ENCODE results near the gene APOC3. TPM values are rescaled to one million over a fixed set of nuclear protein-coding genes. Genes with fewer than 3 reads are reported as not detected.
A peak's percentile ranks its signal among the peaks of the same experiment; 100 is the strongest.

Gene APOC3
- total RNA-seq, 1 donor, result not detected

GRCh38 chr11:116838321-116839084 is 8.8 kb downstream of the APOC3 start:
- DNase-seq (ENCODE audit: low read depth), result no peak
- TF ChIP-seq CTCF (IDR thresholded peaks at IDR 0.05; ENCODE audit: insufficient read depth, low read length), result no peak
- H3K4me3 ChIP-seq (ENCODE audit: low read depth, low read length), result no peak overlapping the region

DNA sequence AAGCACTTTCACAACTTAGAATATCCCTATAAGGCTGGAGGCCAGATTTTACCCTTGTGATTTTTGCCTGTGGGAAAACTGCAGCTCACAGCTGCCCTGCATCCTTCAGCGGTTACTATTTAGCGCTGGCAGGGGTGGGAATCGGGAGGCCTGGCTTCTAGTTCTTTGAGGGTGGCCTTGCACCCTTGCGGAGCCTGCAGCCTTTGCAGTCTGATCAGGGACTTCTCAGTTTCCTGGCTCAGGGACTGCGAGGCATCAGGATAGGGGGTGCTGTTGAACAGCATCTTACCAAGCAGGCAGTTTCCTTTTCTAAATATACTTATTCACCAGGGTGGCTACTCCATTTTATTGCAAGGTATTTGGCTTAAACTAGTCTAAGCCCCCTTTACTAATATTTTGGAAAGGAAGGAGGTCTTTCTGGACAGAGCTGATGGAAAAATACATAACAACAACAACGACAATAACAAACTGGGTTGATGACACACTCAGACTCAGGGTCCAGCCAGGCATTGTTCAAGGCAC is 10.6 kb downstream of the APOC3 start:
- DNase-seq (ENCODE audit: low read depth), result peak; percentile 21
- H3K4me3 ChIP-seq (ENCODE audit: low read depth, low read length), result no peak overlapping the region
- peak; percentile 31 for TF ChIP-seq CTCF (IDR thresholded peaks at IDR 0.05; ENCODE audit: insufficient read depth, low read length)

DNA sequence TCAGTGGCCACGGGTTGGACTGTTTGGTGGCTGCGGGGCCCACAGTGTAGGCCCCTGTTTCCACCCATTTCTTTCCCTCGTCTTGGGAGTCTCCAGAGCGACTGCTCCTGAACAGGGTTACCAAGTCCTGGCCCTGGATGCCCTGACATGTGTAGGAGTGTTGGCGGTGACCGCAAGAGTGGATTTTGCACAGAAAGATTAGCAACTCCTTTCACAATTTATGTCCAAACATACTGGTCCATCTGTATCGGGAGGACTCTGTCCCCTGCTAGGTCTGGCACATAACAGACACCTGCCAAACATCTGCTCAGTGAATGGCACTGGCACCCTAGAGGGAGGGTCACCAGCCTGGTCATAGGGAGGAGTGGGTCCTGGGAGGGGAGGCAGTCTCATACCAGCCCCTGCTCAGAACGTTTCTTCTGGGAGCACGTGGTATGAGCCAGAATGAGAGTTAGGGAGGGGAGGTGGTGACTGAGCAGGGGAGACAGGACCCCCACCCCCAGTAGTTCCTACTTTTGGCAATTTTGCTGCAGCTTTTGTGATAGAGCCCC is 11.1 kb downstream of the APOC3 start:
- H3K4me3 ChIP-seq (ENCODE audit: low read depth, low read length), result no peak overlapping the region
- DNase-seq (ENCODE audit: low read depth), result no peak
- TF ChIP-seq CTCF (IDR thresholded peaks at IDR 0.05; ENCODE audit: insufficient read depth, low read length), result no peak

GRCh38 chr11:116842117-116842516 is 12.4 kb downstream of the APOC3 start:
- no peak overlapping the region for H3K4me3 ChIP-seq (ENCODE audit: low read depth, low read length)
- no peak for TF ChIP-seq CTCF (IDR thresholded peaks at IDR 0.05; ENCODE audit: insufficient read depth, low read length)
- no peak for DNase-seq (ENCODE audit: low read depth)

DNA sequence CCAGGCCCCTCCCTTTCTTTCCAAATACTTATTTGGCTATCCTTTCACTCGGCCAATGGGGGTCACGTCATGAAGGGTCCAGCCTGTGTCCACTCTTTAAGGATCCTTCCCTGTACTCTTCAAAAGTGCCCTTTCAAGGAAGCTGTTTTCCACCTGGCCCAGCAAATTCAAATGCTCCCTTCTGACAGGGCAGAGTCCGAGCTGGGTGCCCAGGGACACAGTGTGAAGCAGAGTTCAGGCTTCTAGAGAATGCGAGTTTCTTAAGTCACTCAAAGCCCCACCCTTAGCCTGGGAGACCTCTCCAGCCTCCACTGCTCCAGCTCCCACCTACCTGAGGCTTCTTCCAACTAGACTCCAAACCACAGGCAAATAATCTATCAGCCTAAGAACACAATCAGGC is 13.2 kb downstream of the APOC3 start:
- no peak for DNase-seq (ENCODE audit: low read depth)
- H3K4me3 ChIP-seq (ENCODE audit: low read depth, low read length), result no peak overlapping the region
- TF ChIP-seq CTCF (IDR thresholded peaks at IDR 0.05; ENCODE audit: insufficient read depth, low read length), result no peak

DNA sequence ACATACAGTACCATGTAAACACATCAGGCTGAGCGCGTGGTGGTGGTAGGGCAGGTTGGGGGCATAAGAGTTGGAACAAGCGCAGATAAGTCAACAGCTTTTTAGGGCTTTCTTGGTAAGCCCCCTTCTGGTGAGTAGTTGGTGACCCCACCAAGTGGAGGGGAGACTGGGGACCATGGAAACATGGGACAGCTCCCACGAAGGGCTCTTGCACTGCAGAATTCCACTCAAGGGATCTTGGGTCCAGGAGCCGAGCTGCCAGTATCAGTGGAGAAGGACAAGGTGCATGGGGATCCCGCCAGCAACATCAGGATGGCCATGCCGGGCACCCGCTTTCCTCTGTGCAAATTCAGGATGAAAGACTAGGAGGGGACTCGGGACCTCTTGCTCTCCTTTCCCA is 14.0 kb downstream of the APOC3 start:
- DNase-seq (ENCODE audit: low read depth), result no peak
- TF ChIP-seq CTCF (IDR thresholded peaks at IDR 0.05; ENCODE audit: insufficient read depth, low read length), result no peak
- no peak overlapping the region for H3K4me3 ChIP-seq (ENCODE audit: low read depth, low read length)
